ENCODE measurements around the gene HAPLN3. TPM values are rescaled to one million over a fixed set of nuclear protein-coding genes. Genes with fewer than 3 reads are reported as not detected.

The HAPLN3 gene
- total RNA-seq, 1 donor from 2014 or later = 78.2 TPM

DNA sequence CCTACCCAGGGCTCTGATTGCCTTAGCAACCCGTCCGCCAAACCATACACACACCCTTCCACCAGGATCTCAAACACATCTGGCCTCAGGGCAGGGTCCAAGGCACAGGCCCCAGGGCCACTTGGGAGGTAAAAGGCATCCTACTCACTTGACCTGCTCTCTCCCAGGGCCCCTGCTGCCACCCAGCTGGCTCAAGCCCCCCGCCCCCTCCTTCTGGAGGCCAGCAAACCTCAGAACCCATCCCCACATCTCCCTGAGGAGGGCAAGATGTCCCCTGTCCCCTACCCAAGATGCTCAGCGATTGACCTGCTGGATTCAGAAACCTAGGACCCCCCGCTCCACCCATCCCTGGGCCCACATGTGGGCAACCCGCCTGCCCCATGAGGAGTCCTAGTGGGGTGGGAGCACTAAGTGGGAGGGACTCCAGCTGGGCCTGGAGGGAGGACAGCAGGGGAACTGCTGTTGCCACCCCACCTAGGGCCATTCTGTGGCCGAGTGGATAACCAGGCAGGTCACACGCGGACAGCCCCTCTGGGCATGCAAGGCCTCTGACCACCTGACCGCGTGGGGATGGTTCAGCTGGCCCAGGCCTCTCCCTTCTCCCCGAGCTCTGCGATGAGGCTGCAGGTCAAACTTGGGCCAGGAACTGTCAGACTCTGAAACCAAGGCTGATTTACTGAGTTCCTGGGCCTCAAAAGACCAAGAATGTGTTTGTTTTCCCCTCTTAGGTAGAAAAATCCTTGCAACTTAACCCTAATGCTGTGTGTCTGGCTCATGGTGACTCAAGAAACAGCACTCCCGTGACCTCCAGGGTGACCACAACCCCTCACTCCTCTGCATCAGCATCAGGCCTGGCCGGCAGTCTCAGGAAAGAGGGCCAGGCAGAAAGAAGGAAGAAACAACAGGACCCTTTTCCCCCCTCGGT lies 13.6 kb upstream of the HAPLN3 start:
- no peak overlapping the region for H3K4me3 Mint-ChIP-seq (ENCODE audit: unreplicated experiment)
- peak overlapping the region; percentile 27 for H3K27ac Mint-ChIP-seq (ENCODE audit: unreplicated experiment)
- TF ChIP-seq, protein P1, sequence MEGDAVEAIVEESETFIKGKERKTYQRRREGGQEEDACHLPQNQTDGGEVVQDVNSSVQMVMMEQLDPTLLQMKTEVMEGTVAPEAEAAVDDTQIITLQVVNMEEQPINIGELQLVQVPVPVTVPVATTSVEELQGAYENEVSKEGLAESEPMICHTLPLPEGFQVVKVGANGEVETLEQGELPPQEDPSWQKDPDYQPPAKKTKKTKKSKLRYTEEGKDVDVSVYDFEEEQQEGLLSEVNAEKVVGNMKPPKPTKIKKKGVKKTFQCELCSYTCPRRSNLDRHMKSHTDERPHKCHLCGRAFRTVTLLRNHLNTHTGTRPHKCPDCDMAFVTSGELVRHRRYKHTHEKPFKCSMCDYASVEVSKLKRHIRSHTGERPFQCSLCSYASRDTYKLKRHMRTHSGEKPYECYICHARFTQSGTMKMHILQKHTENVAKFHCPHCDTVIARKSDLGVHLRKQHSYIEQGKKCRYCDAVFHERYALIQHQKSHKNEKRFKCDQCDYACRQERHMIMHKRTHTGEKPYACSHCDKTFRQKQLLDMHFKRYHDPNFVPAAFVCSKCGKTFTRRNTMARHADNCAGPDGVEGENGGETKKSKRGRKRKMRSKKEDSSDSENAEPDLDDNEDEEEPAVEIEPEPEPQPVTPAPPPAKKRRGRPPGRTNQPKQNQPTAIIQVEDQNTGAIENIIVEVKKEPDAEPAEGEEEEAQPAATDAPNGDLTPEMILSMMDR (IDR thresholded peaks at IDR 0.05) = no peak
- DNase-seq (ENCODE audit: low spot score) = no peak
- peaks cover 17% of the 10 kb centered on the region for H3K36me3 Mint-ChIP-seq (ENCODE audit: low read depth)
- H3K27me3 Mint-ChIP-seq (ENCODE audit: low read depth) = no peaks in the 10 kb centered on the region
- peaks cover 48% of the 10 kb centered on the region for H3K4me1 Mint-ChIP-seq (ENCODE audit: low read depth)
- no peaks in the 10 kb centered on the region for H3K9me3 Mint-ChIP-seq (ENCODE audit: low read depth)

GRCh38 chr15:88908123-88908522 lies 12.8 kb upstream of the HAPLN3 start:
- no peak for DNase-seq (ENCODE audit: low spot score)

GRCh38 chr15:88907111-88907510 lies 11.8 kb upstream of the HAPLN3 start:
- Mint-ChIP-seq H3K4me3 (ENCODE audit: unreplicated experiment) (no peak overlapping the region), H3K27me3 (ENCODE audit: low read depth) (no peaks in the 10 kb centered on the region), H3K36me3 (ENCODE audit: low read depth) (peaks cover 22% of the 10 kb centered on the region), H3K27ac (ENCODE audit: unreplicated experiment) (no peak overlapping the region), H3K4me1 (ENCODE audit: low read depth) (peaks cover 38% of the 10 kb centered on the region), H3K9me3 (ENCODE audit: low read depth) (no peaks in the 10 kb centered on the region)
- TF ChIP-seq, protein P1 (IDR thresholded peaks at IDR 0.05) = no peak
- no peak for DNase-seq (ENCODE audit: low spot score)

More at GRCh38 chr15:88908123-88908522, 12.8 kb upstream of the HAPLN3 start:
- Mint-ChIP-seq H3K4me1 (ENCODE audit: low read depth) (peaks cover 42% of the 10 kb centered on the region), H3K27ac (ENCODE audit: unreplicated experiment) (no peak overlapping the region), H3K36me3 (ENCODE audit: low read depth) (peaks cover 17% of the 10 kb centered on the region), H3K9me3 (ENCODE audit: low read depth) (no peaks in the 10 kb centered on the region), H3K4me3 (ENCODE audit: unreplicated experiment) (no peak overlapping the region), H3K27me3 (ENCODE audit: low read depth) (no peaks in the 10 kb centered on the region)
- TF ChIP-seq, protein P1 (IDR thresholded peaks at IDR 0.05) = no peak

- H3K27ac Mint-ChIP-seq (ENCODE audit: unreplicated experiment) = no peak overlapping the region
- H3K4me1 Mint-ChIP-seq (ENCODE audit: low read depth) = peaks cover 38% of the 10 kb centered on the region
- no peaks in the 10 kb centered on the region for H3K9me3 Mint-ChIP-seq (ENCODE audit: low read depth)
- H3K27me3 Mint-ChIP-seq (ENCODE audit: low read depth) = no peaks in the 10 kb centered on the region
- H3K36me3 Mint-ChIP-seq (ENCODE audit: low read depth) = peaks cover 27% of the 10 kb centered on the region
- TF ChIP-seq, protein P1 (IDR thresholded peaks at IDR 0.05) = no peak
- DNase-seq (ENCODE audit: low spot score) = no peak
- no peak overlapping the region for H3K4me3 Mint-ChIP-seq (ENCODE audit: unreplicated experiment)
Observed at GRCh38 chr15:88906551-88906950, 11.2 kb upstream of the HAPLN3 start.

- Mint-ChIP-seq H3K36me3 (ENCODE audit: low read depth) (peaks cover 27% of the 10 kb centered on the region), H3K27ac (ENCODE audit: unreplicated experiment) (no peak overlapping the region), H3K27me3 (ENCODE audit: low read depth) (no peaks in the 10 kb centered on the region), H3K9me3 (ENCODE audit: low read depth) (no peaks in the 10 kb centered on the region), H3K4me1 (ENCODE audit: low read depth) (peaks cover 36% of the 10 kb centered on the region), H3K4me3 (ENCODE audit: unreplicated experiment) (no peak overlapping the region)
- no peak for DNase-seq (ENCODE audit: low spot score)
- TF ChIP-seq, protein P1 (IDR thresholded peaks at IDR 0.05) = no peak
Observed at GRCh38 chr15:88906130-88906529, 10.8 kb upstream of the HAPLN3 start.
